GM23248 (cell line): ENCODE measurements around the gene MTHFD2L. TPM values are rescaled to one million over a fixed set of nuclear protein-coding genes. Genes with fewer than 3 reads are reported as not detected.

Source experiments
- DNase-seq: peaks from one replicate; pipeline ENCODE4 v3.0.0-alpha.2; 2015
- H2AFZ ChIP-seq: fragments of 200-600 bp; sonication (generic); 2 replicates; pipeline ENCODE4 v1.6.1; 2016; ENCODE audit warnings: antibody characterized with exemption
- H3F3A ChIP-seq: fragments of 200-600 bp; sonication (generic); 2 replicates; pipeline ENCODE4 v1.6.1; 2016; ENCODE audit warnings: mild to moderate bottlenecking, antibody characterized with exemption, mixed run types; ENCODE audit not compliant: insufficient read depth
- H3K27ac ChIP-seq: fragments of 200-600 bp; sonication (generic); 2 replicates; pipeline ENCODE4 v1.5.1; 2016; ENCODE audit warnings: mild to moderate bottlenecking
- H3K27me3 ChIP-seq: fragments of 200-600 bp; sonication (generic); replicated peaks from 2 replicates; pipeline ENCODE4 v1.6.1; 2016; ENCODE audit warnings: mild to moderate bottlenecking; ENCODE audit not compliant: insufficient read depth
- H3K36me3 ChIP-seq: fragments of 200-600 bp; sonication (generic); 2 replicates; pipeline ENCODE4 v1.6.1; 2016; ENCODE audit warnings: low read depth, mild to moderate bottlenecking
- H3K4me1 ChIP-seq: fragments of 200-600 bp; sonication (generic); 2 replicates; pipeline ENCODE4 v1.6.1; 2016; ENCODE audit warnings: mild to moderate bottlenecking; ENCODE audit not compliant: insufficient read depth
- H3K4me2 ChIP-seq: fragments of 200-600 bp; sonication (generic); one replicate; pipeline ENCODE4 v1.6.1; 2016; ENCODE audit warnings: mild to moderate bottlenecking; ENCODE audit not compliant: unreplicated experiment
- H3K4me3 ChIP-seq: fragments of 200-600 bp; sonication (generic); 2 replicates; pipeline ENCODE4 v1.5.1; 2016; ENCODE audit warnings: mild to moderate bottlenecking
- H3K79me2 ChIP-seq: fragments of 200-600 bp; sonication (generic); 2 replicates; pipeline ENCODE4 v1.6.1; 2016; ENCODE audit warnings: mild to moderate bottlenecking; ENCODE audit not compliant: insufficient read depth
- H3K9ac ChIP-seq: fragments of 200-600 bp; sonication (generic); 2 replicates; pipeline ENCODE4 v1.6.1; 2016; ENCODE audit warnings: mild to moderate bottlenecking
- H3K9me2 ChIP-seq: fragments of 200-600 bp; sonication (generic); 2 replicates; pipeline ENCODE4 v1.6.1; 2016; ENCODE audit warnings: mixed run types, mild to moderate bottlenecking, moderate library complexity; ENCODE audit not compliant: insufficient read depth
- H3K9me3 ChIP-seq: fragments of 200-600 bp; sonication (generic); one replicate; pipeline ENCODE4 v1.6.1; 2017; ENCODE audit warnings: low read depth
- H4K20me1 ChIP-seq: fragments of 200-600 bp; sonication (generic); 2 replicates; pipeline ENCODE4 v1.6.0; 2016; ENCODE audit not compliant: insufficient read depth
- EZH2 ChIP-seq: fragments of 200-600 bp; sonication (generic); IDR thresholded peaks from 2 replicates; pipeline ENCODE4 v1.6.1; 2018; ENCODE audit warnings: antibody characterized with exemption, mild to moderate bottlenecking; ENCODE audit not compliant: insufficient read depth, poor library complexity, severe bottlenecking
- EZH2phosphoT487 ChIP-seq: fragments of 200-600 bp; sonication (generic); IDR thresholded peaks from 2 replicates; pipeline ENCODE4 v1.6.1; 2018; ENCODE audit warnings: antibody characterized with exemption, moderate library complexity, mild to moderate bottlenecking, low read depth; ENCODE audit not compliant: insufficient read depth
- WGBS, 2 experiments: methylation state at CpG; one replicate each; pipeline ENCODE4 v1.1.6; 2015 to 2017; ENCODE audit warnings: low lambda C conversion rate in 2 of 2, low coverage in 1 of 2; ENCODE audit errors: missing lambda C conversion rate in 2 of 2; 5-methylcytosine and 5-hydroxymethylcytosine counted together
- in situ Hi-C: fragments of 300-500 bp; cut with MboI; formaldehyde crosslinking; loops from 2 replicates; pipeline ENCODE4 v1.15.0; 2020
- polyA plus RNA-seq: library from polyadenylated mRNA; unstranded; fragments of >200 nt; fragmentation: Nextera tagmentation; extraction: Ambion mirVana; gene quantifications from 2 replicates; pipeline ENCODE4 v1.2.1, GENCODE V29; 2016
- total RNA-seq: library from RNA; depleted of rRNA; stranded (reverse); fragments of >200 nt; shearing (Covaris generic); gene quantifications from 2 replicates; pipeline ENCODE4 v1.2.3, GENCODE V29; 2014

The MTHFD2L gene
- total and polyA plus RNA-seq, 2 experiments from 2014 or later: 6.3 to 7.9 TPM

- Histone ChIP-seq H3K27me3 (no peaks in the 10 kb centered on the region), H3K4me2 (no peak overlapping the region), H3F3A (0 out of 2 replicates have a peak, but pooled peaks cover under 1% of the 10 kb centered on the region), H3K4me1 (0 out of 2 replicates have a peak, but pooled peaks cover 4% of the 10 kb centered on the region), H3K4me3 (no peak overlapping the region), H4K20me1 (no peaks in the 10 kb centered on the region), H3K9me2 (no peaks in the 10 kb centered on the region), H3K9ac (no peak overlapping the region), H3K36me3 (no peaks in the 10 kb centered on the region; the same call in 1 of the 2 replicates), H3K27ac (no peak overlapping the region), H2AFZ (no peak overlapping the region), H3K9me3 (no peaks in the 10 kb centered on the region), H3K79me2 (no peaks in the 10 kb centered on the region)
- DNase-seq: no peak
- TF ChIP-seq EZH2phosphoT487 (no peak), EZH2 (no peak)
- WGBS, 2 experiments: 93 to 95% methylated on average over 3 of the region's 3 CpGs
- in situ Hi-C loops: no loop called here
Observed at GRCh38 chr4:74217365-74217764, 59.4 kb downstream of the MTHFD2L start.

- H3K27ac ChIP-seq: no peak overlapping the region
- no peaks in the 10 kb centered on the region for H4K20me1 ChIP-seq
- H3K9me3 ChIP-seq: no peaks in the 10 kb centered on the region
- WGBS, 2 experiments: 85 to 89% methylated on average over 4 of the region's 4 CpGs
- peaks cover 9% of the 10 kb centered on the region; the same call in 1 of the 2 replicates for H3F3A ChIP-seq
- H3K4me2 ChIP-seq: no peak overlapping the region
- no peaks in the 10 kb centered on the region for H3K79me2 ChIP-seq
- no peaks in the 10 kb centered on the region; the same call in 1 of the 2 replicates for H3K36me3 ChIP-seq
- TF ChIP-seq EZH2: no peak
- TF ChIP-seq EZH2phosphoT487: no peak
- H3K4me3 ChIP-seq: no peak overlapping the region
- H3K9ac ChIP-seq: no peak overlapping the region
- in situ Hi-C loops: no loop called here
- no peak for DNase-seq
- H3K4me1 ChIP-seq: peaks cover 9% of the 10 kb centered on the region
- H3K9me2 ChIP-seq: no peaks in the 10 kb centered on the region
- no peak overlapping the region for H2AFZ ChIP-seq
- no peaks in the 10 kb centered on the region for H3K27me3 ChIP-seq
Observed at GRCh38 chr4:74218201-74218600, 60.3 kb downstream of the MTHFD2L start.

- in situ Hi-C loops: no loop called here
- 68 to 73% methylated on average over 2 of the region's 2 CpGs for WGBS, 2 experiments
- no peak overlapping the region for H3K27ac ChIP-seq
- peaks cover 17% of the 10 kb centered on the region for H3K4me1 ChIP-seq
- no peaks in the 10 kb centered on the region for H3K9me2 ChIP-seq
- no peaks in the 10 kb centered on the region; the same call in 1 of the 2 replicates for H3K36me3 ChIP-seq
- H3K4me2 ChIP-seq: no peak overlapping the region
- H3K27me3 ChIP-seq: no peaks in the 10 kb centered on the region
- no peak for DNase-seq
- no peaks in the 10 kb centered on the region for H3K79me2 ChIP-seq
- H3K4me3 ChIP-seq: no peak overlapping the region
- no peaks in the 10 kb centered on the region for H4K20me1 ChIP-seq
- H2AFZ ChIP-seq: no peak overlapping the region
- H3K9ac ChIP-seq: no peak overlapping the region
- no peaks in the 10 kb centered on the region for H3K9me3 ChIP-seq
- H3F3A ChIP-seq: peaks cover 17% of the 10 kb centered on the region; the same call in 1 of the 2 replicates
- no peak for TF ChIP-seq EZH2phosphoT487
- TF ChIP-seq EZH2: no peak
Observed at GRCh38 chr4:74219240-74219639, 61.3 kb downstream of the MTHFD2L start.

GRCh38 chr4:74223098-74223497, 65.2 kb downstream of the MTHFD2L start:
- Histone ChIP-seq H4K20me1 (no peaks in the 10 kb centered on the region), H3K9me3 (no peaks in the 10 kb centered on the region), H3K4me3 (no peak overlapping the region), H3F3A (peaks cover 24% of the 10 kb centered on the region), H2AFZ (no peak overlapping the region), H3K9ac (no peak overlapping the region), H3K27ac (no peak overlapping the region), H3K9me2 (no peaks in the 10 kb centered on the region), H3K27me3 (no peaks in the 10 kb centered on the region), H3K79me2 (no peaks in the 10 kb centered on the region), H3K4me2 (no peak overlapping the region), H3K36me3 (no peaks in the 10 kb centered on the region; the same call in 1 of the 2 replicates), H3K4me1 (peaks cover 24% of the 10 kb centered on the region)
- TF ChIP-seq EZH2 (no peak), EZH2phosphoT487 (no peak)
- DNase-seq: no peak
- WGBS, 2 experiments: 95 to 100% methylated on average over 2 of the region's 2 CpGs
- in situ Hi-C loops: no loop called here
